ENCODE measurements around the gene GNG7.

The GNG7 gene

DNA sequence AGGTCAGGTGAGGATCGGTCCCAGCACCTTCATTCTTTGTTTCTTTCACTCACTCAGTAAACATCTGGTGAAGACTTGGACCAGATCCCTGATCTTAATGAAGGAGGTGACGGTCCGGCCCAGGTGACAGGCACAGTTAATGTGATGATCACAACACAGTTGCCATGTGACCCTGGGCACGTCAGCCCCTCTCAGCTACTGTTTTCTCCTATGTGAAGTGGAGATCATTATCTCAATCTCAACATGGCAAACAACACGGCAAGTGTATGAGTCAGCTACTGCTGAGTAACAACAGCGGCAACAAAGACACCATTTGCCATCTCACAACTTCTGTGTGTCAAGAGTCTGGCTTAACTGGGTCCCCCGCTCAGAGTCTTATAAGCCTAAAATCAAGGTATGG lies 74.6 kb downstream of the GNG7 start:
- Histone ChIP-seq H2AFZ (ENCODE audit: low read length) (no peak overlapping the region), H3K9ac (ENCODE audit: low read depth, low read length, poor library complexity, severe bottlenecking) (no peak overlapping the region), H3K36me3 (ENCODE audit: insufficient read depth, low read length) (no peaks in the 10 kb centered on the region), H3K27me3 (ENCODE audit: insufficient read depth, low read length, poor library complexity, severe bottlenecking) (no peaks in the 10 kb centered on the region), H3K9me2 (replicated peaks; ENCODE audit: low read depth, low read length) (no peaks in the 10 kb centered on the region), H3K4me1 (ENCODE audit: insufficient read depth, low read length, poor library complexity, severe bottlenecking) (peaks cover 28% of the 10 kb centered on the region), H3F3A (ENCODE audit: low read depth) (no peaks in the 10 kb centered on the region), H3K9me3 (ENCODE audit: insufficient read depth, low read depth, low read length) (peaks cover 7% of the 10 kb centered on the region; the same call in 1 of the 2 replicates), H3K4me2 (ENCODE audit: low read depth, low read length, poor library complexity, severe bottlenecking) (peak overlapping the region; percentile 23), H3K4me3 (ENCODE audit: low read length, poor library complexity, severe bottlenecking) (no peak overlapping the region), H3K79me2 (ENCODE audit: insufficient read depth, low read length) (no peaks in the 10 kb centered on the region), H4K20me1 (ENCODE audit: insufficient read depth, low read length, poor library complexity, severe bottlenecking) (no peaks in the 10 kb centered on the region)
- TF ChIP-seq EZH2phosphoT487 (IDR thresholded peaks at IDR 0.05; ENCODE audit: borderline replicate concordance): no peak
- TF ChIP-seq, protein P1, sequence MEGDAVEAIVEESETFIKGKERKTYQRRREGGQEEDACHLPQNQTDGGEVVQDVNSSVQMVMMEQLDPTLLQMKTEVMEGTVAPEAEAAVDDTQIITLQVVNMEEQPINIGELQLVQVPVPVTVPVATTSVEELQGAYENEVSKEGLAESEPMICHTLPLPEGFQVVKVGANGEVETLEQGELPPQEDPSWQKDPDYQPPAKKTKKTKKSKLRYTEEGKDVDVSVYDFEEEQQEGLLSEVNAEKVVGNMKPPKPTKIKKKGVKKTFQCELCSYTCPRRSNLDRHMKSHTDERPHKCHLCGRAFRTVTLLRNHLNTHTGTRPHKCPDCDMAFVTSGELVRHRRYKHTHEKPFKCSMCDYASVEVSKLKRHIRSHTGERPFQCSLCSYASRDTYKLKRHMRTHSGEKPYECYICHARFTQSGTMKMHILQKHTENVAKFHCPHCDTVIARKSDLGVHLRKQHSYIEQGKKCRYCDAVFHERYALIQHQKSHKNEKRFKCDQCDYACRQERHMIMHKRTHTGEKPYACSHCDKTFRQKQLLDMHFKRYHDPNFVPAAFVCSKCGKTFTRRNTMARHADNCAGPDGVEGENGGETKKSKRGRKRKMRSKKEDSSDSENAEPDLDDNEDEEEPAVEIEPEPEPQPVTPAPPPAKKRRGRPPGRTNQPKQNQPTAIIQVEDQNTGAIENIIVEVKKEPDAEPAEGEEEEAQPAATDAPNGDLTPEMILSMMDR (conservative IDR thresholded peaks at IDR 0.05; ENCODE audit: low read length): no peak

DNA sequence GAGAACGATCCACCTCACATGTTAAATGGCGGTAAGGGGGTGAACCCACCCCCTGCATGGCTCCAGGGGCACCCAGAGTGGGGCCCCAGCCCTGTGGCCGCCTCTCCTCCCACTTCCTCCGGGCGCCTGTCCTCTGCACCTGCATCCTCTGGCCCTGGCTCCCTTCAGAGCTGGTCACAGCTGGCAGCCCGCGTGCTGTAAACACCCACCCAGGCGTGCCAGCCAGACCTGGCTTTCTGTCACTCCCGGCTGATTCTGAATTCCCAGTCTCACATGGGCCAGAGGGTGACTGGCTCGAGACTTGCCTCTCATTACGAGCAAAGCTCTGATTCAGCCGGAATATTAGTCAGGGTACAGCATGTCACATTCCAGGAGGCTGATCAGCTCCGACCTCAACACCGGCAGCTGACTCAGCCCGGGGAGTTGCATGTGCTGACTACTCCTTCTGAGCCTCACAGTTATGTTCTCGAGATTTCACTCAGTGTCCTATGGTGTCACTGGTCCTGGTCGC lies 75.1 kb downstream of the GNG7 start:
- Histone ChIP-seq H3K4me1 (ENCODE audit: insufficient read depth, low read length, poor library complexity, severe bottlenecking) (peaks cover 28% of the 10 kb centered on the region), H4K20me1 (ENCODE audit: insufficient read depth, low read length, poor library complexity, severe bottlenecking) (no peaks in the 10 kb centered on the region), H3K9ac (ENCODE audit: low read depth, low read length, poor library complexity, severe bottlenecking) (no peak overlapping the region), H3K79me2 (ENCODE audit: insufficient read depth, low read length) (no peaks in the 10 kb centered on the region), H3F3A (ENCODE audit: low read depth) (no peaks in the 10 kb centered on the region), H3K36me3 (ENCODE audit: insufficient read depth, low read length) (no peaks in the 10 kb centered on the region), H3K4me3 (ENCODE audit: low read length, poor library complexity, severe bottlenecking) (no peak overlapping the region), H3K9me3 (ENCODE audit: insufficient read depth, low read depth, low read length) (peaks cover 7% of the 10 kb centered on the region; the same call in 1 of the 2 replicates), H3K4me2 (ENCODE audit: low read depth, low read length, poor library complexity, severe bottlenecking) (peak overlapping the region; percentile 23), H3K9me2 (replicated peaks; ENCODE audit: low read depth, low read length) (no peaks in the 10 kb centered on the region), H2AFZ (ENCODE audit: low read length) (no peak overlapping the region), H3K27me3 (ENCODE audit: insufficient read depth, low read length, poor library complexity, severe bottlenecking) (no peaks in the 10 kb centered on the region)
- TF ChIP-seq, protein P1 (conservative IDR thresholded peaks at IDR 0.05; ENCODE audit: low read length): no peak
- no peak for TF ChIP-seq EZH2phosphoT487 (IDR thresholded peaks at IDR 0.05; ENCODE audit: borderline replicate concordance)

DNA sequence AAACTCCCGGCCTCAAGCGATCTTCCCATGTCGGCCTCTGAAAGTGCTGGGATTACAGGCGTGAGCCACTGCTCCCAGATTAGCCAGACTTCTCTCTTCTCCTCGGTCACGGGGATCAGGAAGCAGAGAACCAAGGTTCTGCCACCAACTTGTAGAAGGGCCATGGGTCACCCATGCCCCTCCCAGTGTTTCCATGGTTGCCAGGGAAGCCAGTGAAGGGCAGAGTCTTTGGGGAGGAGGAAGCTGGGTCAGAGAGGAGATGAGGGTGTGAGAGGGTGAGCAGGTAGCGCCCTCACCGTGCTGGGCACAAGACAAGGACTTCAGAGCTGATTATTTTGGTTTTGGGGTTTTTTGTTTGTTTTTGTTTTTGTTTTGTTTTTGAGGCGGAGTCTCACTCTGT lies 77.1 kb downstream of the GNG7 start:
- Histone ChIP-seq H4K20me1 (ENCODE audit: insufficient read depth, low read length, poor library complexity, severe bottlenecking) (no peaks in the 10 kb centered on the region), H3K4me3 (ENCODE audit: low read length, poor library complexity, severe bottlenecking) (no peak overlapping the region), H3K9ac (ENCODE audit: low read depth, low read length, poor library complexity, severe bottlenecking) (no peak overlapping the region), H3K4me1 (ENCODE audit: insufficient read depth, low read length, poor library complexity, severe bottlenecking) (peaks cover 40% of the 10 kb centered on the region), H3K79me2 (ENCODE audit: insufficient read depth, low read length) (no peaks in the 10 kb centered on the region), H3K9me3 (ENCODE audit: insufficient read depth, low read depth, low read length) (0 out of 2 replicates have a peak, but pooled peaks cover 3% of the 10 kb centered on the region), H3K9me2 (replicated peaks; ENCODE audit: low read depth, low read length) (no peaks in the 10 kb centered on the region), H3K36me3 (ENCODE audit: insufficient read depth, low read length) (no peaks in the 10 kb centered on the region), H3K27me3 (ENCODE audit: insufficient read depth, low read length, poor library complexity, severe bottlenecking) (no peaks in the 10 kb centered on the region), H2AFZ (ENCODE audit: low read length) (no peak overlapping the region), H3K4me2 (ENCODE audit: low read depth, low read length, poor library complexity, severe bottlenecking) (no peak overlapping the region), H3F3A (ENCODE audit: low read depth) (peaks cover 8% of the 10 kb centered on the region; the same call in 1 of the 2 replicates)
- no peak for TF ChIP-seq EZH2phosphoT487 (IDR thresholded peaks at IDR 0.05; ENCODE audit: borderline replicate concordance)
- TF ChIP-seq, protein P1 (conservative IDR thresholded peaks at IDR 0.05; ENCODE audit: low read length): no peak
